Central memory CD8-positive, alpha-beta T cell (primary cell): ENCODE data around the gene PHLDB3.
A peak's percentile ranks its signal among the peaks of the same experiment; 100 is the strongest.
"Not testable (repeated sequence)": the region's sequence is repeated elsewhere in the genome, so short reads cannot be mapped to it uniquely, and the experiment has no call there.

Experiments used
- ATAC-seq: fragments of 150-1000 bp; cut with Tn5 transposase; replicated peaks from 2 replicates; pipeline ENCODE4 v1.10.0; 2022; ENCODE audit warnings: mild to moderate bottlenecking, moderate FRiP score, moderate number of reproducible peaks; ENCODE audit not compliant: poor library complexity, severe bottlenecking; ENCODE audit errors: extremely low read depth
- DNase-seq, 2 donors: peaks; one replicate each; pipeline ENCODE4 v3.0.0; 2021; ENCODE audit warnings: low spot score in 2 of 2
- H3K27ac Mint-ChIP-seq: one replicate; pipeline ENCODE4 v1.8.0; 2022; ENCODE audit warnings: low read depth, mild to moderate bottlenecking, moderate library complexity, mixed read lengths
- H3K27me3 Mint-ChIP-seq: one replicate; pipeline ENCODE4 v1.8.0; 2022; ENCODE audit warnings: mixed read lengths
- H3K36me3 Mint-ChIP-seq: one replicate; pipeline ENCODE4 v1.8.0; 2022; ENCODE audit warnings: mild to moderate bottlenecking, moderate library complexity, mixed read lengths; ENCODE audit not compliant: insufficient read depth
- H3K4me1 Mint-ChIP-seq: one replicate; pipeline ENCODE4 v1.8.0; 2022; ENCODE audit warnings: mixed read lengths
- H3K4me3 Mint-ChIP-seq: one replicate; pipeline ENCODE4 v1.8.0; 2022; ENCODE audit warnings: mild to moderate bottlenecking, moderate library complexity, mixed read lengths
- H3K9me3 Mint-ChIP-seq: one replicate; pipeline ENCODE4 v1.8.0; 2022; ENCODE audit warnings: mixed read lengths

The PHLDB3 gene

GRCh38 chr19:43460362-43461016, 44.1 kb downstream of the PHLDB3 start:
- Mint-ChIP-seq H3K27me3 (no peaks in the 10 kb centered on the region), H3K27ac (peak overlapping the region; percentile 53), H3K4me3 (no peak overlapping the region), H3K36me3 (peaks cover 6% of the 10 kb centered on the region), H3K4me1 (peaks cover 24% of the 10 kb centered on the region), H3K9me3 (no peaks in the 10 kb centered on the region)
- DNase-seq (no peak), ATAC-seq (no peak)

GRCh38 chr19:43457809-43458208, 46.7 kb downstream of the PHLDB3 start:
- no peak for ATAC-seq
- Mint-ChIP-seq H3K9me3 (no peaks in the 10 kb centered on the region), H3K36me3 (peaks cover 3% of the 10 kb centered on the region), H3K4me1 (peaks cover 10% of the 10 kb centered on the region), H3K27me3 (no peaks in the 10 kb centered on the region), H3K4me3 (no peak overlapping the region), H3K27ac (no peak overlapping the region)
- no peak for DNase-seq

- DNase-seq (no peak), ATAC-seq (no peak)
- no peaks in the 10 kb centered on the region for H3K4me1 Mint-ChIP-seq
- no peak overlapping the region for H3K4me3 Mint-ChIP-seq
- no peak overlapping the region for H3K27ac Mint-ChIP-seq
- H3K36me3 Mint-ChIP-seq = peaks cover 1% of the 10 kb centered on the region
- no peaks in the 10 kb centered on the region for H3K27me3 Mint-ChIP-seq
- H3K9me3 Mint-ChIP-seq = no peaks in the 10 kb centered on the region
These were observed 49.0 kb downstream of the PHLDB3 start for GRCh38 chr19:43455321-43456113.

GRCh38 chr19:43454031-43454430, 50.5 kb downstream of the PHLDB3 start:
- no peak for ATAC-seq
- DNase-seq = no peak
- Mint-ChIP-seq H3K36me3 (no peaks in the 10 kb centered on the region), H3K4me3 (no peak overlapping the region), H3K4me1 (no peaks in the 10 kb centered on the region), H3K27ac (no peak overlapping the region), H3K27me3 (no peaks in the 10 kb centered on the region), H3K9me3 (no peaks in the 10 kb centered on the region)

GRCh38 chr19:43452582-43452981, 52.0 kb downstream of the PHLDB3 start:
- no peak for ATAC-seq
- H3K27ac Mint-ChIP-seq = no peak overlapping the region

GRCh38 chr19:43450545-43450997, 54.0 kb downstream of the PHLDB3 start:
- Mint-ChIP-seq H3K4me1 (peaks cover 5% of the 10 kb centered on the region), H3K9me3 (no peaks in the 10 kb centered on the region), H3K27ac (no peak overlapping the region), H3K36me3 (no peaks in the 10 kb centered on the region), H3K4me3 (no peak overlapping the region), H3K27me3 (no peaks in the 10 kb centered on the region)
- ATAC-seq (no peak), DNase-seq (no peak)

More at GRCh38 chr19:43452582-43452981, 52.0 kb downstream of the PHLDB3 start:
- no peak for DNase-seq
- H3K4me1 Mint-ChIP-seq = no peaks in the 10 kb centered on the region
- no peak overlapping the region for H3K4me3 Mint-ChIP-seq
- H3K9me3 Mint-ChIP-seq = no peaks in the 10 kb centered on the region
- no peaks in the 10 kb centered on the region for H3K27me3 Mint-ChIP-seq
- H3K36me3 Mint-ChIP-seq = no peaks in the 10 kb centered on the region

GRCh38 chr19:43447655-43448054, 56.9 kb downstream of the PHLDB3 start:
- no peaks in the 10 kb centered on the region for H3K36me3 Mint-ChIP-seq
- no peak overlapping the region for H3K4me3 Mint-ChIP-seq
- peaks cover 15% of the 10 kb centered on the region for H3K4me1 Mint-ChIP-seq
- ATAC-seq = no peak
- no peaks in the 10 kb centered on the region for H3K9me3 Mint-ChIP-seq
- no peaks in the 10 kb centered on the region for H3K27me3 Mint-ChIP-seq
- H3K27ac Mint-ChIP-seq = no peak overlapping the region
- DNase-seq = no peak

GRCh38 chr19:43446746-43447489, 57.6 kb downstream of the PHLDB3 start:
- Mint-ChIP-seq H3K4me1 (peaks cover 15% of the 10 kb centered on the region), H3K36me3 (no peaks in the 10 kb centered on the region), H3K4me3 (no peak overlapping the region), H3K9me3 (no peaks in the 10 kb centered on the region), H3K27ac (peak overlapping the region; percentile 69), H3K27me3 (no peaks in the 10 kb centered on the region)
- DNase-seq (peak; percentile 68 to 71), ATAC-seq (peak; percentile 60)

GRCh38 chr19:43445426-43445825, 59.1 kb downstream of the PHLDB3 start:
- Mint-ChIP-seq H3K27me3 (no peaks in the 10 kb centered on the region), H3K4me1 (peaks cover 15% of the 10 kb centered on the region), H3K4me3 (no peak overlapping the region), H3K36me3 (no peaks in the 10 kb centered on the region), H3K27ac (no peak overlapping the region), H3K9me3 (no peaks in the 10 kb centered on the region)
- DNase-seq (no peak), ATAC-seq (no peak)

- ATAC-seq (no peak), DNase-seq (no peak)
- peaks cover 15% of the 10 kb centered on the region for H3K4me1 Mint-ChIP-seq
- H3K4me3 Mint-ChIP-seq = no peak overlapping the region
- no peaks in the 10 kb centered on the region for H3K9me3 Mint-ChIP-seq
- no peaks in the 10 kb centered on the region for H3K27me3 Mint-ChIP-seq
- no peak overlapping the region for H3K27ac Mint-ChIP-seq
- no peaks in the 10 kb centered on the region for H3K36me3 Mint-ChIP-seq
These were observed 59.8 kb downstream of the PHLDB3 start for GRCh38 chr19:43444531-43445287.

GRCh38 chr19:43444091-43444490, 60.5 kb downstream of the PHLDB3 start:
- H3K27me3 Mint-ChIP-seq, H3K27ac Mint-ChIP-seq, H3K4me3 Mint-ChIP-seq, H3K36me3 Mint-ChIP-seq, H3K9me3 Mint-ChIP-seq, ATAC-seq, DNase-seq: not testable (repeated sequence)
- peaks cover 15% of the 10 kb centered on the region for H3K4me1 Mint-ChIP-seq

GRCh38 chr19:43441716-43442115, 62.8 kb downstream of the PHLDB3 start:
- H3K9me3 Mint-ChIP-seq = no peaks in the 10 kb centered on the region

More at GRCh38 chr19:43441716-43442115, 62.8 kb downstream of the PHLDB3 start:
- Mint-ChIP-seq H3K36me3 (no peaks in the 10 kb centered on the region), H3K4me3 (no peak overlapping the region), H3K27ac (peak overlapping the region; percentile 88), H3K27me3 (no peaks in the 10 kb centered on the region), H3K4me1 (peaks cover 26% of the 10 kb centered on the region)
- no peak for ATAC-seq
- no peak for DNase-seq
